RKO (cell line): ENCODE results near the gene HPN.
"Not testable (repeated sequence)": the region's sequence is repeated elsewhere in the genome, so short reads cannot be mapped to it uniquely, and the experiment has no call there.

Experiments
- DNase-seq: peaks from one replicate; pipeline ENCODE4 v3.0.0-alpha.2; 2016; ENCODE audit warnings: low spot score

The HPN gene

GRCh38 chr19:35042954-35043604 lies 1.6 kb downstream of the HPN start:
- DNase-seq, result no peak

DNA sequence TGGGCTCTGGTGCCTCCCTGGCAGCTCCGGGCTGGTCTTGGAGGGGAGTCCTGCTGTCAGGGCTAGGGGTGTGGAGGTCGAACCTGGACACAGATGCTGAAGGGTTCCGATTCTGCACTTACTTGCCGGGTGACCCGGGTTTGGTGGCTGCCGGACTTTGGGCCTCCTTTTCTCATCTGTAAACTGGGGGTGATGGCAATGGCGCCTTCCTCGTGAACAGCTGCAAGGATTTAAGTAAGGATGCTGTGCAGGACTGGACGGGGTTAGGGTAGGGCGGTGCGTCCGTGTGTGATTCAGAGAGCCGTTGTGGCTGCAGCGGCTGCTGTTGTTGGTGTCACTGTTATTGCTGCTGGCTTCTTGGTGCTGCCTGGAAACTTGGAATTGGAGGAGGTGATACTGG lies 2.4 kb downstream of the HPN start:
- DNase-seq, result no peak

GRCh38 chr19:35044317-35045117 lies 3.0 kb downstream of the HPN start:
- peak; percentile 25 for DNase-seq

DNA sequence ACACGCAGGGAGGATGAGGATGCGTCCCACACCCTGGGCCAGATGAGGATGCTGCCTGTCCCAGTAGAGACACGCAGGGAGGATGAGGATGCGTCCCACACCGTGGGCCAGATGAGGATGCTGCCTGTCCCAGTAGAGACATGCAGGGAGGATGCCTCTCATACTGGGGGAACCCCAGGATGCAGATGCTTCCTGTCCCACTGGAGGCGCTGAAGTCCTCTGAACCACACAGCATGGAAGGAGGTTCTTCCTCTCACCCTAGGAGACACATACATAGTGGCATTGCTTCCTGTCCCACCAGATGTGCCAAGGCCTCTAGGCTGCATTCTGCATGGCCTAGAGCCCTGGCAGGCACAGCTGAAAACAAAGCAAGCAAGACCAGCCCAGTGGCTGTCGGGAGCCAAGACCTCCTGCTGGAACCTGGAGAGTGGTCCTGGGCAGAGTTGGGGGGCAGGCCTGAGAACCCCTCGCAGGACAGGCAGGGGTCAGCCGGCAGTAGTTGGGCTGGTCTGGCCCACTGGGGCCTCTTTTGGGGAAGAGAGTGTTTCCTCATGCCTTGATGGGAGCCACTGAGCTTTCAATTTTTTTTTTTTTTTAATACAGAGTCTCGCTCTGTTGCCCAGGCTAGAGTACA lies 4.3 kb downstream of the HPN start:
- DNase-seq, result peak; percentile 35

GRCh38 chr19:35046461-35046860 lies 4.9 kb downstream of the HPN start:
- no peak for DNase-seq

- DNase-seq, result no peak
Measured at GRCh38 chr19:35048911-35049411, 7.4 kb downstream of the HPN start.

DNA sequence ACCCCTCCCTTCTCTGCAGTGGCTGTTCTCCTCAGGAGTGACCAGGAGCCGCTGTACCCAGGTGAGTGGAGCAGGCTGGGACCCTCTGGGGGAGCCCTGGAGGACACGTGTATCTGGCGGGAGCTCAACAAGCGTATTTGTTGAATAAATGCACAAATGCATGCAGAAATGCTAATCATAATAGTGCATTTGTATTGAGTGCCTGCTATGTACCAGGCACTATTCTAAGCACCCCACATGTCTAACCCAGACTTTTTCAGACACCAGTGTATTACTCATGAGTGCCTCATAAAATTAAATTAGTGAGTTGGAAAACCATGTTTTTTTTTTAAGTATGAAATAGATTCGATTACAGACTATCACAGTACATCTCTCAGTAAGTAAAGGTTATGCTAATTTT lies 7.9 kb downstream of the HPN start:
- DNase-seq, result no peak

DNA sequence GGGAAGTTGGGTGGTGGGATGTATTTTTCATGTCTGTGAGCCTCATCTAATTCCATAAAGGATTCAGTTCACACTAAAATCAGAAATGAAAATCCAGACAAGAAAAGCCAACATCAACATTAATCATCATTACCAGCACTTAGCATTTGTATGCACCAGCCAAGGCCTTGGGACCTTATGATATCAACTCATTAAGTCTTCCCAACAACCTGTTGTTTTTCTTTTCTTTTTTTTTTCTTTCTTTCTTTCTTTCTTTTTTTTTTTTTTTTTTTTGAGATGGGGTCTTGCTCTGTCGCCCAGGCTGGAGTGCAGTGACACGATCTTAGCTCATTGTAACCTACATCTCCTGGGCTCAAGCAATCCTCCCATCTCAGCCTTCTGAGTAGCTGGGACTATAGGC lies 9.1 kb downstream of the HPN start:
- DNase-seq, result not testable (repeated sequence)

DNA sequence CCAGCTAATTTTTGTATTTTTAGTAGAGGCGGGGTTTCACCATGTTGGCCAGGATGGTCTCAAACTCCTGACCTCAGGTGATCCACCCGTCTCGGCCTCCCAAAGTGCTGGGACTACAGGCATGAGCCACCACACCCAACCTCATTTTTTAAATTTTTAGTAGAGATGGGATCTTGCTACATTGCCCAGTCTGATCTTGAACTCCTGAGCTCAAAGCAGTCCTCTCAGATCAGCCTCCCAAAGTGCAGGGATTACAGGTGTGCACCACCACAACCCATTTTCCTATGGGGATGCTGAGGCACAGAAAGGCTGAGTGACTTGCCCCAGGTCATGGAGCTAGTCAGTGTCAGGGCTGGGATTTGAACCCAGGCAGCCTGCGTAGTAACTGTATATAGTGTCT lies 9.7 kb downstream of the HPN start:
- DNase-seq, result not testable (repeated sequence)

- no peak for DNase-seq
Measured at GRCh38 chr19:35051796-35052195, 10.3 kb downstream of the HPN start.

DNA sequence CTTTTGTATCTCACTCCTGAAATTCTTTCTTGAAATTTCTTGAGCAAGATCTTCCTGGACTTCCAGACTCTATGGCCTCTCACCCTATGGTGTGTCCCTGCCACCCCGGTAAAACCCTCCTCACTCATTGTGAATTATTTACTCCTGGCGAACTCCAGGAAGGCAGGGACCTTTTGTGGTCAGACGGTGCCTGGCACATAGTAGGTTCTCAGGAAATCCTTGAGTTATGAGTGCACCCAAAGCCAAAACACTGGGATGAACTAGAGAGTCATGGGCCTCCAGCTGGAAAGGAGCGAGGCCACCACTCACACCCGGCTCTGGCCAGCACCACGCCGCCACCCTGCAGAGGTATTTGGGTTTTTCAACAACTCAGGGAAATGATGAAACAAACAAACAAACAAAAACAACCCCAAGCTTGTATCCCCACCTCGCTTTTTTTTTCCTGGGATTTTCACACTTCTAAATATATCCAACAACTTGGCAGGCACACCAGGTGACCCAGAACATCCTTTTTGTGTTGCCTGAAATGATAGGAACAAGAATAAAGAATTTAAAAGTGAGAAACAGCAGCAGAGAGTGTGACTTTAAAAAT lies 11.2 kb downstream of the HPN start:
- DNase-seq, result no peak

DNA sequence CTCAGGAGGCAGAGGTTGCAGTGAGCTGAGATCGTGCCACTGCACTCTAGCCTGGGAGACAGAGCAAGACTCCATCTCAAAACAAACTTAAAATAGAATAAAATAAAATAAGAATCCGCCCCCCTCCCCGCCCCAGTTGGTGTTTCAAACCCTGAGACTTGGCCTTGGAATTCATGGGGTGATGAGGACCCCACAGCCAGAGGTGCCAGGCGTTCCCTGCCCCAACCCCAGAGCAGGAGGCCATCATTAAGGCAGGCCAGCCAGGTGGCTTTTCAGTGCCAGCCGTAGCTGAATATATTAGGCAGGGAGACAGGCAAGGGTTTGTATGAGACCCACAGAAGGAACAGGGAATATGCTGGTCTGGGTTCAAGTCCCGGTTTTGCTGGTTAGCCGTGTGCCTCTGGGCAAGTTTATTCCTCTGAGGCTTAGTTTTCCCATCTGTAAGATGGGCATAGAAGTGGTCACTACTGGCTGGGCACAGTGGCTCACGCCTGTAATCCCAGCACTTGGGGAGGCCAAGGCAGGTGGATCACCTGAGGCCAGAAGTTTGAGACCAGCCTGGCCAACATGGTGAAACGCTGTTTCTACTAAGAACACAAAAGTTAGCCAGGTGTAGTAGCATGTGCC lies 12.3 kb downstream of the HPN start:
- no peak for DNase-seq

DNA sequence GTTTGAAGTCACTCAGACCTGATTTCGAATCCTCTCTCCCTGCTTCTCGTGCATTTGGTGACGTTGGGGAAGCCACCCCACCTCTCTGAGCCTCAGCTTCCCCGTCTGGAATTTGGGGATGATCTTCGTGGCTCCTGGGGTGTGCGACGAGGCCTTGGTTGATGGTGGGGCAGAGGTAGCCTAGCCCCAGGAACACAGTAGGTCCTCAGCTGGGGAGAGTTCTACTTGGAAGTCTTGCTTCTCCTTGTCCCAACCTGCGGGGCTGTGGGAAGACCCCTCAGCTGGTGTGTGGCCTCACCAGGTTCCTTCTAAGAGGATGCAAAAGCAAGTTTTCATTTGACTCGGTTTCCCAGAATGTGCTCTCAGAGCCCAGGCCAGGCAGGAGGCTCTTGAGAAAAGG lies 13.1 kb downstream of the HPN start:
- DNase-seq, result no peak

GRCh38 chr19:35055715-35056179 lies 14.2 kb downstream of the HPN start:
- no peak for DNase-seq

DNA sequence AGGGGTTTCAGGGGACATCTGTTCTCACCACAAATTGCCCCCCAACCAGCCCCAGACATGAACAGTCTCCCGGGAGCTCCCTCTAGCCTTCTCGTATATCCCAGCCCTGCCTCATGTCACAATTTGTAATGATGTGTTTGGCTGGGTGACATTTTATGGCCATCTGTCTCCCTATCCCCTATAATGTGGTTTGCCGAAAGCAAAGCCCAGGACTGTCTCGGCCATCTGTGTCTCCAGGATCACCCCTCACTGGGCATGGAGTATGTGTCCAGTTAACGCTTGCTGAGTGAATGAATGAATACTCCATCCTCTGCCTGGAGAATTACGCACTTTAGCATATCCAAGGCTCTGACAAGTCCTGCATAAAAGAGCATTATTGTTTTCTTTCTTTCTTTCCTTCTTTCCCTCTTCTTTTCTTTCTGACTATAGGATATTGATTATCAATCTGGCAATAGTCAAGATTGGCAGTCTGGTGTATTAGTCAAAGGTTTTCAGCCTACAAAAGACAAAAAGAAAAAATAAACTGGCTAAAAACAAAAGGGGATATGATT lies 15.1 kb downstream of the HPN start:
- no peak for DNase-seq

- no peak for DNase-seq
Measured at GRCh38 chr19:35058370-35058769, 16.8 kb downstream of the HPN start.

DNA sequence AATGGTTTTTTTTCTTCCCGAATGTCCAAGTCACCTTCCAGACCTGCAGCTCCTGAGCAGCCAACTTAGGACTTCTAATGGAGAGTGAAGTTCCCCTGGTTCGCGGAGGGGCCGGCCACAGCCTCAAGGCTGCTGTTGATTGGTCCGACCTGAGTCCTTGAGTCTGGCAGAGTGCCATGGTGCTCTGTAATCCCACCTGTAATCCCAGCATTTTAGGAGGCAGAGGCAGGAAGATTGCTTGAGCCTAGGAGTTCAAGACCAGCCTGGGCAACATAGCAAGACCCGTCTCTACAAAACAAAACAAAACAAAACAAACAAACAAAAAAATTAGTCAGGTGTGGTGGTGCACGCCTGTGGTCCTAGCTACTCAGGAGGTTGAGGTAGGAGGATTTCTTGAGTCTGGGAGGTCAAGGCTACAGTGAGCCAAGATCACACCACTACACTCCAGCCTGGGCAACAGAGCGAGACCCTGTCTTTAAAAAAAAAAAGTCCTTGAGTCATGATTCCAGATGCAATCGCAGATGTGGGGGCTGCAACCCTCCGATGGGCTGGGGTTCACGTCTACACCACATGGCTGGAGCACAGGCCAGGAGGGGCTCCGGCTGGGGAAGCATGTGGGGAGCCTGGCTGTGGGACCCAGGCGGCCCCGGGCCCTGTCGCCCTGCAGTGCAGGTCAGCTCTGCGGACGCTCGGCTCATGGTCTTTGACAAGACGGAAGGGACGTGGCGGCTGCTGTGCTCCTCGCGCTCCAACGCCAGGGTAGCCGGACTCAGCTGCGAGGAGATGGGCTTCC lies 17.7 kb downstream of the HPN start:
- DNase-seq, result no peak

DNA sequence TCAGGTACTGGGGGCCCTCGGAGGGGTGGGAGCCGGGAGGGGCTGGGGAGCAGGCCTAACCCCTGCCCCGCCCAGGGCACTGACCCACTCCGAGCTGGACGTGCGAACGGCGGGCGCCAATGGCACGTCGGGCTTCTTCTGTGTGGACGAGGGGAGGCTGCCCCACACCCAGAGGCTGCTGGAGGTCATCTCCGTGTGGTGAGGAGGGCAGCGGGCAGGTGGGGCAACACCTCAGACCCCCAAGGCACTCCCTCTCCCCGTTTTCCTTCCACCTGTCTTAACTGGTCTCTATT lies 18.2 kb downstream of the HPN start:
- no peak for DNase-seq

GRCh38 chr19:35060160-35060855 lies 18.8 kb downstream of the HPN start:
- no peak for DNase-seq

DNA sequence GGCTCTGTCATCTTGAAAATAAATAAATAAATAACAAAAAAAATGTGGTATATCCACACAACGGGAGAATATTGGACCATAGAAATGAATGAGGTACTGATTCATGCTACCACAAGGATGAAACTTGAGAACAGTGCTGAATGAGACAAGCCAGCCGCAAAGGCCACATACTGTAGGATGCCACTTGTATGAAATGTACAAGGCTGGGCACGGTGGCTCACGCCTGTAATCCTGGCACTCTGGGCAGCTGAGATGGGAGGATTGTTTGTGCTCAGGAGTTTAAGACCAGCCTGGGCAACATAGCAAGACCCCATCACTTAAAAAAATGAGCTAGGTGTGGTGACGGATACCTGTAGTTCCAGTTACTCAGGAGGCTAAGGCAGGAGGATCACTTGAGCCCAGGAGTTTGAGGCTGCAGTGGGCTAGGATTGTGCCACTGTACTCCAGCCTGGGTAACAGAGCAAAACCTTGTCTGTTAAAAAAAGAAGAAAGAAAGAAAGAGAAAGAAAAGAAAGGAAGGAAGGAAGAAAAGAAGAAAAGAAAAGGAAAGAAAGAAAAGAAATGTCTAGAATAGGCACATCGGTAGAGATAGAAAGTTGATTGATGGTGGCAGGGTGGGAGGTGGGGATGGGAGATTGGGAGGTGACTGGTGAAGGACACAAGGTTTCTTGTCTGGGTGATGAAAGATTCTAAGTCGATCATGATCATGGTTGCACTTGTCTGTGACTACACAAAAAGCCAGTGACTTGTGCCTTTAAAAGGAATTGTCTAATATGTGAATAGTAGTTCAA lies 20.3 kb downstream of the HPN start:
- no peak for DNase-seq
